Smooth muscle cell (in vitro differentiated cells): ENCODE results near the gene SMYD1. TPM values are rescaled to one million over a fixed set of nuclear protein-coding genes. Genes with fewer than 3 reads are reported as not detected.

Experiments used
- DNase-seq: peaks from one replicate; lab custom pipeline; 2025; ENCODE audit not compliant: unreplicated experiment; lab: John Stamatoyannopoulos, UW
- H2AFZ ChIP-seq: fragments of 200-600 bp; sonication (generic); 2 replicates; pipeline ENCODE4 v1.6.0; 2016; ENCODE audit warnings: antibody characterized with exemption, low read depth, mild to moderate bottlenecking
- H3F3A ChIP-seq: fragments of 200-600 bp; sonication (generic); 2 replicates; pipeline ENCODE4 v1.6.0; 2017; ENCODE audit warnings: antibody characterized with exemption, low read depth
- H3K27ac ChIP-seq: fragments of 200-600 bp; sonication (generic); 2 replicates; pipeline ENCODE4 v1.5.1; 2016; ENCODE audit warnings: low read depth, mild to moderate bottlenecking
- H3K27me3 ChIP-seq: fragments of 200-600 bp; sonication (generic); 2 replicates; pipeline ENCODE4 v1.6.1; 2016; ENCODE audit warnings: low read depth, mild to moderate bottlenecking
- H3K36me3 ChIP-seq: fragments of 200-600 bp; sonication (generic); 2 replicates; pipeline ENCODE4 v1.5.1; 2016; ENCODE audit warnings: low read depth
- H3K4me1 ChIP-seq: fragments of 200-600 bp; sonication (generic); 2 replicates; pipeline ENCODE4 v1.5.1; 2016; ENCODE audit warnings: low read depth
- H3K4me2 ChIP-seq: fragments of 200-600 bp; sonication (generic); 2 replicates; pipeline ENCODE4 v1.6.0; 2016; ENCODE audit warnings: mild to moderate bottlenecking
- H3K4me3 ChIP-seq: fragments of 200-600 bp; sonication (generic); 2 replicates; pipeline ENCODE4 v1.5.1; 2016; ENCODE audit warnings: mild to moderate bottlenecking
- H3K79me2 ChIP-seq: fragments of 200-600 bp; sonication (generic); 2 replicates; pipeline ENCODE4 v1.6.0; 2016; ENCODE audit warnings: low read depth, mild to moderate bottlenecking
- H3K9ac ChIP-seq: fragments of 200-600 bp; sonication (generic); 2 replicates; pipeline ENCODE4 v1.6.0; 2016; ENCODE audit warnings: low read depth
- H3K9me3 ChIP-seq: fragments of 200-600 bp; sonication (generic); replicated peaks from 2 replicates; pipeline ENCODE4 v1.5.1; 2016; ENCODE audit warnings: low read depth
- H4K20me1 ChIP-seq: fragments of 200-600 bp; sonication (generic); 2 replicates; pipeline ENCODE4 v1.6.0; 2016; ENCODE audit warnings: low read depth
- CTCF ChIP-seq: fragments of 200-600 bp; sonication (generic); IDR thresholded peaks from 2 replicates; pipeline ENCODE4 v1.5.1; 2017; ENCODE audit warnings: borderline replicate concordance, mild to moderate bottlenecking, antibody characterized with exemption; ENCODE audit not compliant: insufficient read depth, poor library complexity, severe bottlenecking
- WGBS: methylation state at CpG from one replicate; pipeline ENCODE4 v1.1.7; 2016; ENCODE audit warnings: low lambda C conversion rate; 5-methylcytosine and 5-hydroxymethylcytosine counted together
- polyA plus RNA-seq: library from polyadenylated mRNA; unstranded; fragments of >200 nt; fragmentation: Nextera tagmentation; extraction: Ambion mirVana; gene quantifications from 2 replicates; pipeline ENCODE4 v1.2.1, GENCODE V29; 2016
- total RNA-seq: library from RNA; depleted of rRNA; stranded (reverse); fragments of >200 nt; gene quantifications from 2 replicates; pipeline ENCODE4 v1.2.3, GENCODE V29; 2014

SMYD1 gene
- total and polyA plus RNA-seq, 2 experiments from 2014 or later, result not detected

DNA sequence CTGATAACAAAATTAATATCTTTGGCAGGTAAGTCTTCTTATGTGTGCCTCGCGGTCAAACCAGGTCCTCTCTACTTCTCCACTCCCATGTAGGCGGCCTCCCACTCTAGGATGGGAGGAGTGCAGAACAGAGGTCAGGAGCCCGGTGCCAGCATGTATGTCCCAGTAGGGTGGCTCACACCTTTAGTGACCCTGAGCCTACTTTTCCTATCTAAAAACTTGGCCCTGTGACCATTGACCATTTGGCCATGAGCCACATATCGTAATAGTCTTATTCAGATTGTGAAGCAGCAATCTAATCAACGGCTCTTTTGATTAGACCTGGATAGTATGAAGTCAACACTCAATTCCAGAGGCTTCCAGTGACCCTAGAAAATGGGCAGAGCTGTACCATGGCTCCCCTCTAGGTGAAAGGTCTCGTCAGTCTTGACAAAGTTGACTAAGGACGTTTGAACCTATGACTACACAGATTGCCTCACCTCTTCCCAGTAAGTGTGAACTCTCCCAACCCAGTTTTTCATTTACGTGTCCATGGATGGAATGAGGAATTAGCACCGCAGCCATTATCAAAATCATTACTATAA is 77.4 kb downstream of the SMYD1 start:
- no peaks in the 10 kb centered on the region for H3K4me1 ChIP-seq
- 89% methylated on average over 10 of the region's 10 CpGs for WGBS
- no peaks in the 10 kb centered on the region for H3K27me3 ChIP-seq
- no peak overlapping the region for H3K27ac ChIP-seq
- H3K9ac ChIP-seq, result no peak overlapping the region
- DNase-seq, result no peak
- H3K79me2 ChIP-seq, result no peaks in the 10 kb centered on the region
- TF ChIP-seq CTCF, result no peak
- no peaks in the 10 kb centered on the region for H3F3A ChIP-seq
- H3K4me2 ChIP-seq, result no peak overlapping the region
- H3K36me3 ChIP-seq, result no peaks in the 10 kb centered on the region
- H3K9me3 ChIP-seq, result no peaks in the 10 kb centered on the region
- H4K20me1 ChIP-seq, result no peaks in the 10 kb centered on the region
- H2AFZ ChIP-seq, result no peak overlapping the region
- H3K4me3 ChIP-seq, result no peak overlapping the region

- Histone ChIP-seq H3K4me3 (no peak overlapping the region), H3K36me3 (no peaks in the 10 kb centered on the region), H3K4me2 (no peak overlapping the region), H3F3A (no peaks in the 10 kb centered on the region), H3K27ac (no peak overlapping the region), H3K9ac (no peak overlapping the region), H3K79me2 (no peaks in the 10 kb centered on the region), H2AFZ (no peak overlapping the region), H3K27me3 (no peaks in the 10 kb centered on the region), H3K4me1 (no peaks in the 10 kb centered on the region), H3K9me3 (no peaks in the 10 kb centered on the region), H4K20me1 (no peaks in the 10 kb centered on the region)
- DNase-seq, result no peak
- no peak for TF ChIP-seq CTCF
These were observed 79.0 kb downstream of the SMYD1 start for GRCh38 chr2:88146590-88146989.

DNA sequence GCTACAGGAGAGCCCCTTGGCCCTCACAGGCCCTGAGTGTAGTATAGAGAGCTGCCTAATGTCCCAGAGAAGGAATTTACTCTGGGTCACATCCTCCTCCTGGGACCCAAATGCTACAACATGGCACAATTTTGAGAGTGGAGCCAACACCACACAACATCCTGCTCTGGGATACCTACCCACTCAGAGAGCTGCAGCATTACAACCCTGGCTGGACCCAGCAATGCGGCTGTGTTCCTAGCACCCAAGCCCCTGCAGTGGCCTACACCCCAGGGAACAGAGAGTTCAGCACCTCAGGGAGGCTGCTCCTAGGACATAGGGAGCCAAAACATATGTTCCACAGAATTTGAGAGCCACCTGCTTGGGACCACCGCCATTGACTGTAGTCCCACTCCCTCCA is 79.5 kb downstream of the SMYD1 start:
- Histone ChIP-seq H3K9me3 (no peaks in the 10 kb centered on the region), H3K4me1 (no peaks in the 10 kb centered on the region), H4K20me1 (no peaks in the 10 kb centered on the region), H3K36me3 (no peaks in the 10 kb centered on the region), H3K27me3 (no peaks in the 10 kb centered on the region), H3K4me3 (no peak overlapping the region), H3K79me2 (no peaks in the 10 kb centered on the region), H3K4me2 (no peak overlapping the region), H2AFZ (no peak overlapping the region), H3F3A (no peaks in the 10 kb centered on the region), H3K9ac (no peak overlapping the region), H3K27ac (no peak overlapping the region)
- no peak for DNase-seq
- no peak for TF ChIP-seq CTCF
- 89% methylated on average over 2 of the region's 2 CpGs for WGBS

DNA sequence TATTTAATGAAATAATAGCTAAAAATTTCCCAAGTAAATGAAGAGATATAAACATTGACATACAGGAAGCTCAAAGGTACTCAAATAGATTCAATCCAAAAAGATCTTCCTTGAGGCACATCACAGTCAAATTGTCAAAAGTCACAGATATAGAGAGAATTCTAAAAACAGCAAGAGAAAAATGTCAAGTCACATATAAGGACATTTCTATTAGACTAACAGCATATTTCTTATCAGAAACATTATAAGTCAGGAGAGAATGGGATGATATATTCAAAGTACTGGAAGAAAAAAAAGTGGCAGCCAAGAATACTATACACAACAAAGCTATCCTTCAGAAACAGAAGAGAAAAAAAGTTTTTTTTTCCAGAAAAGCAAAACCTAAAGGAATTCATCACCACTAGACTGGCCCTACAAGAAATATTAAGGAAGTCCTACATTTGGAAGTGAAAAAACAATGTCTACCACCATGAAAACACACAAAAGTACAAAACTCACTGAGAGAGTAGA is 81.4 kb downstream of the SMYD1 start:
- no peaks in the 10 kb centered on the region for H3K79me2 ChIP-seq
- no peak for DNase-seq
- no peaks in the 10 kb centered on the region for H3F3A ChIP-seq
- no peak for TF ChIP-seq CTCF
- H2AFZ ChIP-seq, result no peak overlapping the region
- H3K36me3 ChIP-seq, result no peaks in the 10 kb centered on the region
- H3K27me3 ChIP-seq, result no peaks in the 10 kb centered on the region
- no peaks in the 10 kb centered on the region for H4K20me1 ChIP-seq
- no peaks in the 10 kb centered on the region for H3K9me3 ChIP-seq
- H3K4me3 ChIP-seq, result no peak overlapping the region
- H3K9ac ChIP-seq, result no peak overlapping the region
- no peaks in the 10 kb centered on the region for H3K4me1 ChIP-seq
- H3K4me2 ChIP-seq, result no peak overlapping the region
- no peak overlapping the region for H3K27ac ChIP-seq
